NCI-H510A (cell line): Measurements from ENCODE around the gene SIGLEC10.
"Not testable (repeated sequence)": the region's sequence is repeated elsewhere in the genome, so short reads cannot be mapped to it uniquely, and the experiment has no call there.

Experiments used
- DNase-seq: peaks from one replicate; lab custom pipeline; 2025; lab: John Stamatoyannopoulos, UW

The SIGLEC10 gene, protein sequence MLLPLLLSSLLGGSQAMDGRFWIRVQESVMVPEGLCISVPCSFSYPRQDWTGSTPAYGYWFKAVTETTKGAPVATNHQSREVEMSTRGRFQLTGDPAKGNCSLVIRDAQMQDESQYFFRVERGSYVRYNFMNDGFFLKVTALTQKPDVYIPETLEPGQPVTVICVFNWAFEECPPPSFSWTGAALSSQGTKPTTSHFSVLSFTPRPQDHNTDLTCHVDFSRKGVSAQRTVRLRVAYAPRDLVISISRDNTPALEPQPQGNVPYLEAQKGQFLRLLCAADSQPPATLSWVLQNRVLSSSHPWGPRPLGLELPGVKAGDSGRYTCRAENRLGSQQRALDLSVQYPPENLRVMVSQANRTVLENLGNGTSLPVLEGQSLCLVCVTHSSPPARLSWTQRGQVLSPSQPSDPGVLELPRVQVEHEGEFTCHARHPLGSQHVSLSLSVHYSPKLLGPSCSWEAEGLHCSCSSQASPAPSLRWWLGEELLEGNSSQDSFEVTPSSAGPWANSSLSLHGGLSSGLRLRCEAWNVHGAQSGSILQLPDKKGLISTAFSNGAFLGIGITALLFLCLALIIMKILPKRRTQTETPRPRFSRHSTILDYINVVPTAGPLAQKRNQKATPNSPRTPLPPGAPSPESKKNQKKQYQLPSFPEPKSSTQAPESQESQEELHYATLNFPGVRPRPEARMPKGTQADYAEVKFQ

DNA sequence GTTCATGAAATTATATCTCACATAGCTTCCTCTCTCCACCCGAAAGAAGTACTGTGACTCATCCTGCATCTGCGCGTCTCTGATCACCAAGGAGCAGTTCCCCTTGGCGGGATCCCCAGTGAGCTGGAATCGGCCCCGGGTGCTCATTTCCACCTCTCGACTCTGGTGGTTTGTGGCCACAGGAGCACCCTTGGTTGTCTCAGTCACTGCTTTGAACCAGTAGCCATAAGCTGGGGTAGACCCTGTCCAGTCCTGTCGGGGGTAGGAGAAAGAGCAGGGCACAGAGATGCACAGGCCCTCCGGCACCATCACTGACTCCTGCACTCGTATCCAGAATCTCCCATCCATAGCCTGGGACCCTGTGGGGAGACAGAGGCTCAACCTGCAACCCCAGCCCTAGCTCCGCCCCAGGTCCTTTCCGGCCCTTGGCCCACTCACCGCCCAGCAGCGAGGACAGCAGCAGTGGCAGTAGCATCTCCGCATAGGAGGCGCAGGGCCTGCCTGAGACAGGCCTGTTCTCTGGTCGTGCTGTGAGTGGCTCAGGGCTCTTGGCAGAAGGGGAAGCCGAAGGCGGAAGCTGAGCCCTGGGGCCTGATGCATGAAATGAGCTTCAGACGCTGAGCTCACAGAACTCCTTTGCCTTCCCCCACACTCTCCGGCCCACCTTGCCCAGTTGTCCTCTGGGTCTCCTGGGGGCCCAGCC lies at the start of gene SIGLEC10:
Gene SIGLEC10 (minus strand): TSS at position 536 of the 703 bp plus-strand sequence. CDS start 61 bp downstream, at position 475.
- no peak for DNase-seq

DNA sequence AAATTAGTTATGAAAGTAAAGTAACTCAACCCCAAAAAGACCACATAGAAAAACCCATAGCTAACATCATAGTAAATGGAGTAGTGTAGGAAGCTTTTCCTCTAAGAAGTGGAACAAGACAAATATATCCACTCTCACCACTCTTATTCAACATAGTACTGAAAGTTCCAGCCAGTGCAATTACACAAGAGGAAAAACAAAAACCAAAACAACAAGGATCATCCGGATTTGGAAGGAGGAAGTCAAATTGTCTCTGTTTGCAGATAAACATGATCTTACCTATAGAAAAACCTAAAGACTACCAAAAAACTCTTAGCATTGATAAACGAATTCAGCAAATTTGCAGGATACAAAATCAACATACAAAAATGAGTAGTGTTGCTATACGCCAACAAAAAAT lies 49.3 kb upstream of the SIGLEC10 start:
- no peak for DNase-seq

DNA sequence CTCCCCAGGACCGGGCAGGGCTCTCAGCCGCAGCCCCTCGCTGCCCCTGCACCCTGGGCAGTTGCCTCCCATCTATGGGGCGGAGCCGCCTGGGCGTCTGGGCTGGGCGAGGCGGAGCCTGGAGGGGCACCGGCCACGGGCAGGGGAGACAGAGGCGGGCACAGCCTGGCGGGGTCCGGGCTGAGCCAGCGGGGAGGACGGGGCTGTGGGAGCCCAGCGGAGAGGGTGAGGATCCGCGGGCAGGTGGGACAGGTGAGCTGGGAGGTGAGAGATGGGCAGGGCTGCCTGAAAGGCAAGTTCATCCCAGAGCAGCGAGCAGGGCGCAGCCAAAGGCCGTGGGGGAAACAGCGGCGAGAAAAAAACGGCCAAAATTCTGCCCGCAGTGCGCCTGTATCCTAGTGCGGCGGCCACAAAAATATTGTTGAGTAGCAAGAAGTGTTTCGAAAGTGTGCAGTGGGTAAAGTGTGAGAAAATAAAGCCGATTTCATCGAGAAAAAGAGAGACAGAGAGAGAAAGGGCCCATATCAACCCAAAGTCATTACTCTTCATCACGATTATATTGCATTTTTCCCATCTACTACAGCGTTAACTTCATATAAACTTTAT lies 46.6 kb upstream of the SIGLEC10 start:
- DNase-seq, result not testable (repeated sequence)

DNA sequence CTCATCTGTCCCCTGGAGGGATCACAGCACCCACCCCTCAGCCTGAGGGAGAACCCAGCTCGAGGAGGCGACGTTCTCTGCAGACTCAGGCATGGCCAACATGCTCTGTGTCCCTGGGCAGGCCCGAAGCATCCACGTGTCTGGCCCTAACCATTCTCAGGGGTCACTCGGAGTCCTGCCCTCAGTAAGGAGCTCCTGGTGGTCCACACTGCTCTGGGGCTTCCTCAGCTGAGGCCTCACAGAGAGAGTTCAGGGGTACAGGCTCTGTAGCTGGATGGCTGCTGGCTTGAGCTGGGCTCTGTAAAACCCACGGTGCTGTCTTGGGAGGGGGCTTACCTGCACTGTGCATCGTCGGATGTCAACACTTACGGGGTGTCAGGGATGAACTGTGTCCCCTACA lies 45.2 kb upstream of the SIGLEC10 start:
- no peak for DNase-seq

DNA sequence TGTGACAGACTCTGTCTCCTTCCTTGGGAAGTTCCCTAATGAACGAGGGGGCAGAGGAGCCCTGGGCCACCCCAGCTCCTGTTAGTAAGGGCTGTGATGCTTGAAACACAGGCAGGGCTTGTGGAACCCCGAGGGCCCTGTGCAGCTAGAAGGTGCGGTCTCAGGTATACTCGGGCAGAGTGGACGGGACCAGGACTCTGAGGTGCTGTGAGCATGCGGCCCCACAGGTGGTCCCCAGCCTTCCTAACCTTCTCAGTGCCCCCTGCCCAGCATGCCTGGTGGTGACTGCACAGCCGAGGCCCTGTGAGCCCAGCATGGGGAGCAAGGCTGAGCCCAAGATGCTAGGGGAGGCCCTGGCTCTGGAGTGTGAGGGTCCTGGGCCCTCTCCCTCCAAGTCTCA lies 44.8 kb upstream of the SIGLEC10 start:
- no peak for DNase-seq

DNA sequence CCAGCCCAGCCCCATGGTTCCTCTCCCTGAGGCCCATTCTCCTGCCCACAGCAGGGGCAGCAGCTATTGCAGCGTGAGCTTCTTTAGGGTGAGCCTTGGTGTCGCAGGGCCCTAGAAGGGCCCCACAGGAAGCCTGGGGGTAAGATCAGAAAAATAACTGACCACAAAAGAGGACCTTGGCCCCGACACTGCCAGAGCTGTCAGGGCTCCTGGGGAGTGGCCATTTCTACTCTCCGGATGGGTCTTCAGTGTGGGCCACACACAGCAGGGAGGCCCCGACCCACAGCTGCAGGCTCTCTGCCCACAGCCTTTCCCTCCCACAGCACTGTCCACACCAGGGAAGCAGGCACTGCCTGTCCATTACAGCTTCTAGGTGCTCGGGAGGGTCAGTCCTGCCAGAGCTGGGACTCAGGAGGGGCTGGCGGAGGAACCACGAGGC lies 44.3 kb upstream of the SIGLEC10 start:
- DNase-seq, result no peak

DNA sequence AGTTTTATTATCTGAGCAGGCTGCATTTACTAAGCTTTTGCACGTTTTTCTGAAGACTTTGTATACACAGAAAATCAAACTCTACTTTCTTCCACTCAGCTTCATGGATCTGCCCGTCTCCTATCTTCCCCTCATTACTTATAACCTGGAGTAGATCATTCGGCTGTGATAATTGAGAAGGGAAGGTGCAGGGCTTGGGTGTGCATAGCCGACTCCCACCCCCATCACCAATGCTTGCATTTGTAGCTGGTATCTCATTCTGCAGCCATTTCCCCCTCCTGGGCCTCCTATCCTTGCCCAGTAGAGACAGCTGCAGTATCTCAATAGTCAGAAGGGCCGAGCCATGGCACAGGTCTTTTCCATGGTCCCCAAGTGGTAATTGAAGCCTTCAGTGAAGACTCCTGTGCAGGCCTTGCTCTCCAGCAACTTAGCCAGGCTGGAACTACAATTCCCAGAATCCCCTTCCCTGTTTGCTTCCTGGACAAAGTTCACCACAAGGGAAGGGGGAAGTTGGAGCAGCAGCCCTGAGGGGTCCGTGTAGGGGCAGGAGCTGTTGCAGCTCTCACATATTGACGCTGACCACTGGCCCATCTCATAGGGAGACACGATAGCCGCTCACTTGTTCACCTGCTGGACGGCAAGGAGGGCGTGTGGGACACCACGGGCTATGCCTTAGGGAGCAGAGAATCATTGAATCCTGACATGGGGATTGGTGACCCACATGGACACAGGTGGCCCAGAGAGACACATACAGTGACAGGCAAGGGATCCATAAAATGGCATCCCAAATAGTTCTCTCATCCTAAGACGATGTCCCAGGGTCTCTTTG lies 42.9 kb upstream of the SIGLEC10 start:
- DNase-seq, result no peak

DNA sequence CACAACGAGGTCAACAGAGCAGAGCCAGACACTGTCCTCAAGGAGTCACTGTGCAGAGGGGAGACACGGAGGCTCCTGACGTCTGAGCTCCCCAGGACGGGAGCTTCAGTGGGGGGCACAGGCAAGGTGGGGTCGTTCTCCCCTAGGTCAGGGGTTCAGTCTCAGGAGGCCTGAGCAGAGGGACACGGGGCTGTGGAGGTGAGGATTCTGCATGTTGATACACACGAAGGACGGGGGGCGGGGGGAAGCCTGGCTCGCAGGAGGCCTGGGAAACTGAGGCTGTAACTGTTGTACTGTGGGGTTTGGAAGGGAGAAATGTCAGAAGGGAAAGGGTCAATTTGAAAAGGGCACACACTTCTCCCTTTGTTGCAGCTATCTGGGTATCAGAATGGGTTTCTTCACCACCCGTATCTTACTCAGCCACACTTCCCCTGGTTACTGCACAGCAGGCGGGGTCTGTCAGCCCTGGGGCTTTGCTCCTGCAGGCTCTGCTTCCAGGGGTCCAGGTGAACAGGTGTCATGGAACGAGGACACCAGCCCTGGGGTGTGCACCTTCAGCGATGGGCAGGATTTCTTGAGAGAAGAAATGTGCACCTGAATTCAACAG lies 41.6 kb upstream of the SIGLEC10 start:
- DNase-seq, result no peak

DNA sequence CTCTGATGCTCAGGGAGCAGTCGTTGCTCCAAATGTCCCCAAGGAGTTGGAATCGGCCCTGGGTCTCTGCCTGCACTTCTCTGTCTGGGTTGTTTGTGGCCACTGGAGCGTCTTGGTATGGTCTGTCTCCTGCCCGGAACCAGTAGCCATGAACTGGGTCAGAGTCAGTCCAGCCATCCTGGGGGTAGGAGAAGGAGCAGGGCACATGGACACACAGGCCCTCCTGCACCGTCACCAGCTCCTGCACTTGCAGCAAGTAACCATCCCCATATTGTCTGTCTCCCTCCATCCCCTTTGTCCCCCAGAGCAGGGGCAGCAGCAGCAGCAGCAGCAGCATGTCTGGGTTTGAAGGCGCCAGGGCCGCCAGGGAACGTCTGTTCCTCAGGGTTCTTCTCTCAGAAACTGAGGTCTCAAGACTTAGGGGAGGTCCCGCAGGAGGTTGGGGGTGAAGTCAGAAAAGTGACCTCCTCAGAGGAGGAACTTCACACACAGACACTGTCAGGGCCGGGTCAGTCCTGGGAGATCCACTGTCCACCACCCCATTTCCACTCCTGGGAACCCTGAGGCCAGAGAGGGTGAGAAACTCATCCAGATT lies 40.7 kb upstream of the SIGLEC10 start, which contains the start of gene SIGLEC8:
Gene SIGLEC8 (minus strand): TSS at position 404 of the 595 bp plus-strand sequence. CDS start 67 bp downstream, at position 337.
- no peak for DNase-seq

DNA sequence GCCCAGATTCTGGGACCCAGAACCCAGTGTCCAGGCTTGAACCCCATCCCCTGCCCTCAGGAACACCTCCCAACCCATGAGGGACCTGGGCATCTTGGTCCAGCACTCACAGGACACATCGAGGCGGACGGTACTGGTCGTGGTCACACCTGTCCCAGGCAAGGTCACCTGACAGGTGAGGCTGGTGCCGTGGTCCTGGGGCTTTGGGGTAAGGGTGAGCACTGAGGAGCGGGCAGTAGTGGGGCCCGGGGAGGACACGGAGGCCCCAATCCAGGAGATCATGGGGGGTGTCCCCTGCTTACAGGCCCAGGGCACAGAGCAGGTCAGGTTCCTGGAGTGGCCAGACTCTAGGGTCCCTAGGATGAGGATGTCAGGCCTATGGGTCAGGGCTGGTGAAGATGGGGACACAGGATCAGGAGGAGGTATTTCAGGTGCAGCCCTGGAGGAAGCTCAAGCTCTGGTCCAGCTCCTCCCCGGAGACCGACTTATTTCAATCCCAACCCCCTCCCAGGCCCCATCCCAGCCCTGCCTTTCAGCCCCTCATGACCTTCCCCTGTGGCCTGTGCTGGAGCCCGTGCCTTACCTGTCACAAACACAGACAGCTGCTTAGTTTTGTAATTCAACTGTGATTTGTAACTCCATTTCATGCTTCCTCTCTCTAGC lies 40.0 kb upstream of the SIGLEC10 start:
- no peak for DNase-seq

DNA sequence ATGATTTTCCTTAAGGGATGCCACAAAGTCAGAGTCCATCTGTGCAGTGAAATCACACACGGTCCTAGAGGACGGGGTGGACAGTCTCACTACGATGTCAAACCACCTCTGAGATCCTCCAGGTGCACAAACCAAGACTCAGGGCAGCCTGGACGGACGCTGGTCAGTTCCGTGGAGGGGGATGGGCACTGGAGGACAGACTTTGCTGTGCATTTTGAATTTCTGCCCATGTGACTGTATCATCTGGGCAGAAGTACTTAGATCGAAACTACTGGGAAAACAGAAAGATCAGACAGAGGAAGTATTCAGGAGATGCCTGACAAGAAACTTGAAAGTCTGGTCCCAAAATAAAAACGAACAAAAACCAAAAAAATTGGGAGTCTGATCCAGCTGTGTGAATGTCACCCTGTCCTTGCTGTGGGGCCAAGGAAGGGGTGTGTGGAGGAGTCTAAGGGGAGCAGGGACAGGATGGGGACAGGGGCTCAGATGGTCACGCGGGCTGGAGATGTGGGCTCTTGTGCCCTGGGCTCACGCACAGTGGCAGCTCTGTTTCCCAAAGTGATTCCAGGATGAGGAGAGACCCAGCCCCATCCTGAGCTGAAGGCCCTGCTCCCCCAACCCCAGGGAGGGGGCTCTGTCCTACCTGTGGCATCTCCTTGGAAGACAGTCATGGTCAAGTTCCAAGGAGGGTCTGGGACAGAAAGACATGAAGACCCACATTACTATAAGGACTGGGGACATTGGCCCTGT lies 39.3 kb upstream of the SIGLEC10 start:
- no peak for DNase-seq

DNA sequence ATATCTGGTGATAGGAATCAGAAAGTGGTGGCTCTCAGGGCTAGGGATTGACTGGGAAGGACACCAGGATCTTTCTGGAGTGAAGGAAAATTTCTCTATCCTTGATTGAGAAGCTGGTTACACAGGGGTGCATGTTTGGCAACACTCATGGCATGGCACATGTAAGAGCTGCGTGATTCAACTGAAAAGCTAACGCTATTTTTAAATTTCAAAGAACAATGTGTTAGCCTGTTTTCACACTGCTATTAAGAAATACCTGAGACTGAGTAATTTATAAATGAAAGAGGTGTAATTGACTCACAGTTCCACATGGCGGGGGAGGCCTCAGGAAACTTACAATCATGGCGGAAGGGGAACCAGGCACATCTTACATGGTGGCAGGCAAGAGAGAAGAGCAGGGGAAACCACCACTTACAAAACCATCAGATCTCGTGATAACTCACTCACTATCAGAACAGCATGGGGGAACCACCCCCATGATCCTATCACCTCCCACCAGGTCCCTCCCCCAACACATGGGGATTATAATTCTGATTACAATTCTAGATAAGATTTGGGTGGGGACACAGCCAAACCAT lies 33.4 kb upstream of the SIGLEC10 start:
- DNase-seq, result no peak

DNA sequence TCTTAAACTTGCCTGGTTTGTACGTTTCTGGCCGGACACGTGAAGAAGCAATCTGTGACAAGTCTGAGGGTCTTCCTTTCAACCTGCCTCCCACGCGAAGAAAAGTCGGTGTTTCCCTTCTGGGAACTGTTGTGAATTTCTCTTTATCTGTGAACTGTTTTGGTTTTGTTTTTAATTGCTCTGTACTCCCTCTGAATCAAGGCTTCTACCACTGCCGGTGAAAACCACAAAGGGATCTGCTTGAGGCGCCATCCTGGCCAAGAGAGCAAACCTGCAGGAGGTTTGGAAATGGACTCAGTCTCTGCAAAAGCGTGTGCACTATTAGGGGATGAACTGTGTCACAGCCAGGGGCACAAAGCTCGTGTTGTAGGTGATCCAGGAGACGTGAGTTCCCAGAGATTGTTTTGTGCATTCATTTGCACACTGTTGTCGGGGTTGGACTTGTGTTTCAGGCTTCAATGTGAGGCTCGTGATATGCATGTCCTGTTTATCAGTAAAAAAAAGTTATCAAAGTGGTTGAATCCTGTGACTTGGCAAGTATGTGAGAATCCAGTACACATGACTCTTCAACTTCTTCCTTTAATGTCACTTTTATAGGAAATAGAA lies 31.1 kb upstream of the SIGLEC10 start:
- DNase-seq, result no peak

DNA sequence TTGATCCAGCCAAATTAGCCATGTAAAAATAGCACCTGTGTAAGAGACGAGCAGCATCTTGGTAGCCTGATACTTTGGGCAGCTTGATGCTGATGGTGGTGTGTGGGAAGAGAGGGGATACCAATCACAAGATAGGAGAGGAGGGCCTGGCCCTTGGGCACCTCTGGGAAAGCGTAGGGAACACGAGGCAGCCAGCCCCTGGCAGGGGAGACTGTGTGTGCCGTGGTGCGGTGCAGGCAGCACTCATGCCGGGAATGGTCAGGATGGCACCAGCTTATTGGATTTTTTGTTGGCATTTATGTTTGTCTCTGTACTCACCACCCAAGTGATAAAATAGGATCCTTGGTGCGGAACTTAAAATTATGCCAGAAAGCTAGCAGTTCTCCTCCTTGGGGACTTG lies 30.6 kb upstream of the SIGLEC10 start:
- no peak for DNase-seq

DNA sequence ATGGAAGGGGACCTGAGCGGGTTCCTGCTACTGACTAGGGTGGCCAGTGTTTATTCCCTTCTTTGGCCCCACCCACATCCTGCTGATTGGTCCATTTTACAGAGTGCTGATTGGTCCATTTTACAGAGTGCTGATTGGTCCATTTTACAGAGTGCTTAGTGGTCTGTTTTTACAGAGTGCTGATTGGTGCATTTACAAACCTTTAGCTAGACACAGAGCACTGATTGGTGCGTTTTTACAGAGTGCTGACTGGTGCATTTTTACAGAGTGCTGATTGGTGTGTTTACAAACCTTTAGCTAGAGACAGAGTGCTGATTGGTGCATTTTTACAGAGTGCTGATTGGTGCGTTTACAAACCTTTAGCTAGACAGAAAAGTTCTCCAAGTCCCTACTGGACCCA lies 30.1 kb upstream of the SIGLEC10 start:
- DNase-seq, result not testable (repeated sequence)

DNA sequence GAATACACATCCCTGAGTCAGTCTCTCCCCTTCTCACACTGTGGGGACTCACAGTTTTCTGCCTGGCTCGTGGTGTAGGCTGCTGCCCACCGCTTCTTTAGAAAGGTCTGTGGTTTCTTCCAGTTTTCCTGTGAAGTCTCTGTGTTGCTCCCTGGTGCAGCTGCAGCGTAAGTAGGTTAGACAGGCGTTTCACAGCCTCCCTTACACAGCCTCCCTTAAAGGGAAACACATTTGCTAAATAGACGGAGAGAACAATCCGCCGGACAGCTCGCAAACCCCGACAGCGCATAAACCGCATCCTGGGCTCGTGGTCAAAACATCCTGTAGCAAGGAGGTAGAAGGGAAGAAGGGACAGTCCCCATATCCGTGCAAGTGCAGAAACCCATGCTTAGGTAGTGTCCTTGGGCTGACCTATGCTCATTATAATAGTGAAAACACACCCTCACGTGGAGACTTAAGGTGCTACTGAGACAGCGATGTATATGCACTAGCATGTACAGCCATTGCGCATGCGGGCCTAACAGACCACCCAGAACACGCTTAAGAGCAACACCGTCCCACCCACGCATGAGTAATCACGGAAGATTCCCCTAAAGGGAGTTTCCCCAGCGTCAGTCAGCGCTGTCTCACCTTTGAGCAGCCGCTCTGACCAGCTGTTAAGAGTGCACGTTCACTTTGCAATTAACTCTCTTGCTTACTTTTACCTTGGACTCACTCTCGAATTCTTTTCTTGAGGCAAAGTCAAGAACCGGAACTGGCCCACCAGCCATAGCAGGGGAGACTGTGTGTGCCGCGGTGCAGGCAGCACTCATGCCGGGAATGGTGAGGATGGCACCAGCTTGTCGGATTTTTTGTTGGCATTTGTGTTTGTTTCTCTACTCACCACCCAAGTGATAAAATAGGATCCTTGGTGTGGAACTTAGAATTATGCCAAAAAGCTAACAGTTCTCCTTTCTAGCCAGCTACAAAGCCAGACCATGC lies 24.3 kb upstream of the SIGLEC10 start:
- DNase-seq, result no peak

DNA sequence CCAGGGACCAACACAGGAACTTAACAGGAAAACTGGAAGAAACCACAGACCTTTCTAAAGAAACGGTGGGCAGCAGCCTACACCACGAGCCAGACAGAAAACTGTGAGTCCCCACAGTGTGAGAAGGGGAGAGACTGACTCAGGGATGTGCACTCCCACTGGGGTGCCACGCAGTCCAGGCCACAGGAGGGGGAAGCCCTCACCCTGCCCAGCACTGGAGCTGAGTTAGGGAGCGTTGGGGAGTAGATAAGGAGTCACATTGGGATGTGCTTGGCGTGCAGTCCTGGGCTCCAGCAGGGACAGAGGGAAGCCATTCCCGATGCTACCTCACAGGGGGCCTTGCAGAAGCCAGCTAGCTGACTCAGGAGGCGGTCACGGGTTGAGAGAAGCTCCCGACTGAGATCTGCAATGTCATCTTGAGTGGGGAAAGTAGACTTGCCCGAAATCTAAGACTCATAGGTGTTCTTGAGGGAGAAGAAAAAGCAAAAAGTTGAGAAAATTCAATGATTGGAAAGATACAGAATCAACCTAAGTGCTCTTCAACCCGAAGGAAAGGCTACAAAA lies 23.5 kb upstream of the SIGLEC10 start:
- DNase-seq, result no peak
